WTC11 (cell line): Measurements from ENCODE around the gene ITFG1. TPM values are rescaled to one million over a fixed set of nuclear protein-coding genes. Genes with fewer than 3 reads are reported as not detected.

Experiments
- CREM ChIP-seq: sonication (generic); formaldehyde crosslinking; IDR thresholded peaks from 2 replicates; pipeline ENCODE4 v1.8.1; 2022; ENCODE audit warnings: mild to moderate bottlenecking, missing genetic modification reagents, moderate library complexity
- EMX1 ChIP-seq: fragments of 250-450 bp; sonication (Bioruptor Pico); IDR thresholded peaks from 2 replicates; pipeline ENCODE4 v1.8.0; 2021; ENCODE audit warnings: mild to moderate bottlenecking
- ETV6 ChIP-seq: sonication (generic); formaldehyde crosslinking; IDR thresholded peaks from 2 replicates; pipeline ENCODE4 v1.8.1; 2022; ENCODE audit warnings: mild to moderate bottlenecking, missing genetic modification reagents
- FOXK1 ChIP-seq: sonication (generic); formaldehyde crosslinking; IDR thresholded peaks from 2 replicates; pipeline ENCODE4 v1.8.0; 2022; ENCODE audit warnings: mild to moderate bottlenecking, moderate library complexity, missing genetic modification reagents
- GABPB1 ChIP-seq: sonication (generic); formaldehyde crosslinking; IDR thresholded peaks from 2 replicates; pipeline ENCODE4 v1.8.1; 2023; ENCODE audit warnings: mild to moderate bottlenecking, missing genetic modification reagents
- JAZF1 ChIP-seq: fragments of 250-450 bp; sonication (Bioruptor Pico); IDR thresholded peaks from 2 replicates; pipeline ENCODE4 v1.9.0; 2021; ENCODE audit warnings: moderate library complexity, mild to moderate bottlenecking, inconsistent platforms
- SMAD3 ChIP-seq: sonication (generic); formaldehyde crosslinking; IDR thresholded peaks from 2 replicates; pipeline ENCODE4 v1.8.0; 2022; ENCODE audit warnings: missing genetic modification reagents, mild to moderate bottlenecking, borderline replicate concordance
- TEAD1 ChIP-seq: sonication (generic); formaldehyde crosslinking; IDR thresholded peaks from 2 replicates; pipeline ENCODE4 v1.8.0; 2022; ENCODE audit warnings: mild to moderate bottlenecking, missing genetic modification reagents
- ZNF121 ChIP-seq: sonication (generic); formaldehyde crosslinking; IDR thresholded peaks from 2 replicates; pipeline ENCODE4 v1.8.0; 2023; ENCODE audit warnings: missing genetic modification reagents
- ZNF263 ChIP-seq: sonication (generic); formaldehyde crosslinking; IDR thresholded peaks from 2 replicates; pipeline ENCODE4 v1.8.1; 2022; ENCODE audit warnings: low read depth, mild to moderate bottlenecking, moderate library complexity, missing genetic modification reagents
- ZNF416 ChIP-seq: fragments of 250-450 bp; sonication (Bioruptor Pico); IDR thresholded peaks from 2 replicates; pipeline ENCODE4 v1.9.0; 2021; ENCODE audit warnings: mild to moderate bottlenecking, inconsistent platforms
- ZNF423 ChIP-seq: fragments of 250-450 bp; sonication (Bioruptor Pico); IDR thresholded peaks from 2 replicates; pipeline ENCODE4 v2.1.2; 2022; ENCODE audit warnings: mild to moderate bottlenecking, moderate library complexity
- total RNA-seq: library from RNA; stranded (reverse); gene quantifications from 3 replicates; pipeline ENCODE4 v1.2.3, GENCODE V29; 2021
- TF ChIP-seq, protein P1 (sequence below): sonication (generic); formaldehyde crosslinking; IDR thresholded peaks from 2 replicates; pipeline ENCODE4 v1.8.0; 2023; ENCODE audit warnings: missing genetic modification reagents
- TF ChIP-seq, protein P2 (sequence below): fragments of 250-450 bp; sonication (Bioruptor Pico); conservative IDR thresholded peaks from 2 replicates; pipeline ENCODE4 v1.9.0; 2021; ENCODE audit warnings: mild to moderate bottlenecking
- TF ChIP-seq, protein P3 (sequence below): sonication (generic); formaldehyde crosslinking; IDR thresholded peaks from 2 replicates; pipeline ENCODE4 v1.8.0; 2023; ENCODE audit warnings: mild to moderate bottlenecking, missing genetic modification reagents
- TF ChIP-seq, protein P4 (sequence below): sonication (generic); formaldehyde crosslinking; IDR thresholded peaks from 2 replicates; pipeline ENCODE4 v1.8.1; 2023; ENCODE audit warnings: mild to moderate bottlenecking, missing genetic modification reagents
- TF ChIP-seq, protein P5 (sequence below): fragments of 250-450 bp; sonication (Bioruptor Pico); IDR thresholded peaks from 2 replicates; pipeline ENCODE4 v1.9.0; 2021; ENCODE audit warnings: mild to moderate bottlenecking
- TF ChIP-seq, protein P6 (sequence below): sonication (generic); formaldehyde crosslinking; IDR thresholded peaks from 2 replicates; pipeline ENCODE4 v1.8.1; 2023; ENCODE audit warnings: mild to moderate bottlenecking, missing genetic modification reagents, moderate library complexity
- TF ChIP-seq, protein P7 (sequence below): sonication (generic); formaldehyde crosslinking; conservative IDR thresholded peaks from 2 replicates; pipeline ENCODE4 v1.8.1; 2023; ENCODE audit warnings: mild to moderate bottlenecking, low read depth, missing genetic modification reagents, moderate library complexity
- TF ChIP-seq, protein P8 (sequence below): sonication (generic); formaldehyde crosslinking; IDR thresholded peaks from 2 replicates; pipeline ENCODE4 v1.8.1; 2022; ENCODE audit warnings: mild to moderate bottlenecking, moderate library complexity, missing genetic modification reagents
- TF ChIP-seq, protein P9 (sequence below): sonication (generic); formaldehyde crosslinking; IDR thresholded peaks from 2 replicates; pipeline ENCODE4 v1.8.0; 2022; ENCODE audit warnings: missing genetic modification reagents

ITFG1 gene
- total RNA-seq, 1 experiment from 2014 or later, result 21.1 TPM

DNA sequence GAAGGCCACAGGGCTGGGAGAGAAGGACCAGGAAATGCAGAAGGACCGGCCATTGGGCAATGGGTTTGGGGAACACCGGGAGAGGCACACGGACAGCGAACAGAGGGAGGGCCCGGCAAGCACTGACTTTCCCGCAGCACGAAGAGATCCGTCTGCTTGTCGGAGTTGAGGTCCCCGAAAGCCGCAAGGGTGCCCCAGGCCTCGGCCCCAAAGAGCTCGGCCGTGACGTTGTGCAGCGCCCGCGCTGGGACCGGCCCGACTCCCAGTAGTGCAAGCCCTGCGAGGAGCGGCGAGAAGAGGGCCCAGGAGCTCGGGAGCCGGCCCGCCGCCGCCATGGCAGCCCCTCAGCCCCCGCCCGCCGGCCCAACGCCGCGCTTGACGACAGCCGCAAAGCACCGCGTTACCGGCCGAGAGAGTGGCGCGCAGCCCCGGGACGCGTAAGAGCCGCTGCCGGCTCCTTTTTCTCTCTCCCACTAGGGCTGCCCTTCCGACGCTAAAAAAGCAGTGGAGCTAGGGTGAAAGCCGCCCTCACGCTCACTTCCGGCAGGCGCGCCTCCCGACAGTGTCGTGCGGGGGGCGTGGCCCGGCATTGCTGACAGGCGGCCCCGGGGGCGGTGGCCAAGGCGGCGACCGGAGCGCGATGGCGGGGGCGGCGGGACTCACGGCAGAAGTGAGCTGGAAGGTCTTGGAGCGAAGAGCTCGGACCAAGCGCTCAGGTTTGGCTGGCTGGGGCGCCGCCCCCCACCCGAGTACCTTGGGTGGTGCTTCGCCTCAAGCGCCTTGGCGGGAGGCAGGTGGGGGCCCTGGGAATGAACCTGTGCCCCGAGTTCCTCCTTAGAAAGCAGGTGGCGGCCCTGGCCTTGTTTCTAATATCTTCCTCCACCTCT, at the start of gene ITFG1, which contains the start of gene PHKB (continued):
- TF ChIP-seq CREM (CRISPR knock-in tag) (no peak; the same call in 1 of the 2 replicates), JAZF1 (CRISPR knock-in tag) (no peak), ZNF121 (CRISPR knock-in tag) (no peak), TEAD1 (peak; percentile 11; the same call in 1 of the 2 replicates), ZNF416 (CRISPR knock-in tag) (no peak), ETV6 (CRISPR knock-in tag) (no peak), ZNF263 (CRISPR knock-in tag) (no peak), ZNF423 (CRISPR knock-in tag) (no peak), GABPB1 (CRISPR knock-in tag) (peak; percentile 30; the same call in 1 of the 2 replicates), SMAD3 (CRISPR knock-in tag) (no peak), FOXK1 (CRISPR knock-in tag) (peak; percentile 66), EMX1 (CRISPR knock-in tag) (no peak)
- TF ChIP-seq, protein P1, sequence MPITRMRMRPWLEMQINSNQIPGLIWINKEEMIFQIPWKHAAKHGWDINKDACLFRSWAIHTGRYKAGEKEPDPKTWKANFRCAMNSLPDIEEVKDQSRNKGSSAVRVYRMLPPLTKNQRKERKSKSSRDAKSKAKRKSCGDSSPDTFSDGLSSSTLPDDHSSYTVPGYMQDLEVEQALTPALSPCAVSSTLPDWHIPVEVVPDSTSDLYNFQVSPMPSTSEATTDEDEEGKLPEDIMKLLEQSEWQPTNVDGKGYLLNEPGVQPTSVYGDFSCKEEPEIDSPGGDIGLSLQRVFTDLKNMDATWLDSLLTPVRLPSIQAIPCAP (CRISPR knock-in tag), result no peak
- TF ChIP-seq, protein P2, sequence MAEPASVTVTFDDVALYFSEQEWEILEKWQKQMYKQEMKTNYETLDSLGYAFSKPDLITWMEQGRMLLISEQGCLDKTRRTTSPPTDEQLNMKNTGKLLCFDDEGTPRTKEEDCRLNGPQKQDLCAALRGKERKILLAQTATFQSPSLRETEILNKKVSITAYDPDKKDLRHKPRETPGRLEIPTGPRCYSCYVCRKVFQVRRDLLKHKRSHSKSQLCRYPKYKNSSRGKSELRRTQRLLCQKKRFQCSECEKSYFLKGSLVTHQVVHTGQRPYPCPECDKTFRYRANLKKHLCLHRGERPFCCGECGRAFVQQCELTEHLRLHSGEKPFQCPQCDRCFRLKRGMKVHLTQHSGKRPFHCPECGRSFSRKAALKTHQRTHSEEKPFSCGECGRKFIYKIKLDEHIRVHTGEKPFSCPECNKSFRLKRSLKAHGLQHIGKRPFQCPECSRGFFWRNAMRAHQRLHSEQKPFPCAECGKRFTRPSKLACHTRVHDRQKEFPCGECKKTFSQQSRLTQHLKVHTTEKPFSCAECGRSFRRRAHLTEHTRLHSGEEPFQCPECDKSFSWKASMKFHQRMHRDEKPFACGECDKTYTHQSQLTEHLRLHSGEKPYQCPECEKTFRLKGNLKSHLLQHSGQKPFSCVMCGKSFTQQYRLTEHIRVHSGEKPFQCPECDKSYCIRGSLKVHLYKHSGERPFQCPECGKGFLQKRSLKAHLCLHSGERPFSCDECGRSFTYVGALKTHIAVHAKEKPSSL (CRISPR knock-in tag), result no peak
- TF ChIP-seq, protein P3, sequence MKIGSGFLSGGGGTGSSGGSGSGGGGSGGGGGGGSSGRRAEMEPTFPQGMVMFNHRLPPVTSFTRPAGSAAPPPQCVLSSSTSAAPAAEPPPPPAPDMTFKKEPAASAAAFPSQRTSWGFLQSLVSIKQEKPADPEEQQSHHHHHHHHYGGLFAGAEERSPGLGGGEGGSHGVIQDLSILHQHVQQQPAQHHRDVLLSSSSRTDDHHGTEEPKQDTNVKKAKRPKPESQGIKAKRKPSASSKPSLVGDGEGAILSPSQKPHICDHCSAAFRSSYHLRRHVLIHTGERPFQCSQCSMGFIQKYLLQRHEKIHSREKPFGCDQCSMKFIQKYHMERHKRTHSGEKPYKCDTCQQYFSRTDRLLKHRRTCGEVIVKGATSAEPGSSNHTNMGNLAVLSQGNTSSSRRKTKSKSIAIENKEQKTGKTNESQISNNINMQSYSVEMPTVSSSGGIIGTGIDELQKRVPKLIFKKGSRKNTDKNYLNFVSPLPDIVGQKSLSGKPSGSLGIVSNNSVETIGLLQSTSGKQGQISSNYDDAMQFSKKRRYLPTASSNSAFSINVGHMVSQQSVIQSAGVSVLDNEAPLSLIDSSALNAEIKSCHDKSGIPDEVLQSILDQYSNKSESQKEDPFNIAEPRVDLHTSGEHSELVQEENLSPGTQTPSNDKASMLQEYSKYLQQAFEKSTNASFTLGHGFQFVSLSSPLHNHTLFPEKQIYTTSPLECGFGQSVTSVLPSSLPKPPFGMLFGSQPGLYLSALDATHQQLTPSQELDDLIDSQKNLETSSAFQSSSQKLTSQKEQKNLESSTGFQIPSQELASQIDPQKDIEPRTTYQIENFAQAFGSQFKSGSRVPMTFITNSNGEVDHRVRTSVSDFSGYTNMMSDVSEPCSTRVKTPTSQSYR (CRISPR knock-in tag), result no peak
- TF ChIP-seq, protein P4, sequence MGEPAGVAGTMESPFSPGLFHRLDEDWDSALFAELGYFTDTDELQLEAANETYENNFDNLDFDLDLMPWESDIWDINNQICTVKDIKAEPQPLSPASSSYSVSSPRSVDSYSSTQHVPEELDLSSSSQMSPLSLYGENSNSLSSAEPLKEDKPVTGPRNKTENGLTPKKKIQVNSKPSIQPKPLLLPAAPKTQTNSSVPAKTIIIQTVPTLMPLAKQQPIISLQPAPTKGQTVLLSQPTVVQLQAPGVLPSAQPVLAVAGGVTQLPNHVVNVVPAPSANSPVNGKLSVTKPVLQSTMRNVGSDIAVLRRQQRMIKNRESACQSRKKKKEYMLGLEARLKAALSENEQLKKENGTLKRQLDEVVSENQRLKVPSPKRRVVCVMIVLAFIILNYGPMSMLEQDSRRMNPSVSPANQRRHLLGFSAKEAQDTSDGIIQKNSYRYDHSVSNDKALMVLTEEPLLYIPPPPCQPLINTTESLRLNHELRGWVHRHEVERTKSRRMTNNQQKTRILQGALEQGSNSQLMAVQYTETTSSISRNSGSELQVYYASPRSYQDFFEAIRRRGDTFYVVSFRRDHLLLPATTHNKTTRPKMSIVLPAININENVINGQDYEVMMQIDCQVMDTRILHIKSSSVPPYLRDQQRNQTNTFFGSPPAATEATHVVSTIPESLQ, result no peak
- TF ChIP-seq, protein P5, sequence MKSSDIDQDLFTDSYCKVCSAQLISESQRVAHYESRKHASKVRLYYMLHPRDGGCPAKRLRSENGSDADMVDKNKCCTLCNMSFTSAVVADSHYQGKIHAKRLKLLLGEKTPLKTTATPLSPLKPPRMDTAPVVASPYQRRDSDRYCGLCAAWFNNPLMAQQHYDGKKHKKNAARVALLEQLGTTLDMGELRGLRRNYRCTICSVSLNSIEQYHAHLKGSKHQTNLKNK (CRISPR knock-in tag), result no peak
- TF ChIP-seq, protein P6, sequence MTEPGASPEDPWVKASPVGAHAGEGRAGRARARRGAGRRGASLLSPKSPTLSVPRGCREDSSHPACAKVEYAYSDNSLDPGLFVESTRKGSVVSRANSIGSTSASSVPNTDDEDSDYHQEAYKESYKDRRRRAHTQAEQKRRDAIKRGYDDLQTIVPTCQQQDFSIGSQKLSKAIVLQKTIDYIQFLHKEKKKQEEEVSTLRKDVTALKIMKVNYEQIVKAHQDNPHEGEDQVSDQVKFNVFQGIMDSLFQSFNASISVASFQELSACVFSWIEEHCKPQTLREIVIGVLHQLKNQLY (CRISPR knock-in tag), result no peak
- TF ChIP-seq, protein P7, sequence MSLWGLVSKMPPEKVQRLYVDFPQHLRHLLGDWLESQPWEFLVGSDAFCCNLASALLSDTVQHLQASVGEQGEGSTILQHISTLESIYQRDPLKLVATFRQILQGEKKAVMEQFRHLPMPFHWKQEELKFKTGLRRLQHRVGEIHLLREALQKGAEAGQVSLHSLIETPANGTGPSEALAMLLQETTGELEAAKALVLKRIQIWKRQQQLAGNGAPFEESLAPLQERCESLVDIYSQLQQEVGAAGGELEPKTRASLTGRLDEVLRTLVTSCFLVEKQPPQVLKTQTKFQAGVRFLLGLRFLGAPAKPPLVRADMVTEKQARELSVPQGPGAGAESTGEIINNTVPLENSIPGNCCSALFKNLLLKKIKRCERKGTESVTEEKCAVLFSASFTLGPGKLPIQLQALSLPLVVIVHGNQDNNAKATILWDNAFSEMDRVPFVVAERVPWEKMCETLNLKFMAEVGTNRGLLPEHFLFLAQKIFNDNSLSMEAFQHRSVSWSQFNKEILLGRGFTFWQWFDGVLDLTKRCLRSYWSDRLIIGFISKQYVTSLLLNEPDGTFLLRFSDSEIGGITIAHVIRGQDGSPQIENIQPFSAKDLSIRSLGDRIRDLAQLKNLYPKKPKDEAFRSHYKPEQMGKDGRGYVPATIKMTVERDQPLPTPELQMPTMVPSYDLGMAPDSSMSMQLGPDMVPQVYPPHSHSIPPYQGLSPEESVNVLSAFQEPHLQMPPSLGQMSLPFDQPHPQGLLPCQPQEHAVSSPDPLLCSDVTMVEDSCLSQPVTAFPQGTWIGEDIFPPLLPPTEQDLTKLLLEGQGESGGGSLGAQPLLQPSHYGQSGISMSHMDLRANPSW, result no peak
- TF ChIP-seq, protein P8, sequence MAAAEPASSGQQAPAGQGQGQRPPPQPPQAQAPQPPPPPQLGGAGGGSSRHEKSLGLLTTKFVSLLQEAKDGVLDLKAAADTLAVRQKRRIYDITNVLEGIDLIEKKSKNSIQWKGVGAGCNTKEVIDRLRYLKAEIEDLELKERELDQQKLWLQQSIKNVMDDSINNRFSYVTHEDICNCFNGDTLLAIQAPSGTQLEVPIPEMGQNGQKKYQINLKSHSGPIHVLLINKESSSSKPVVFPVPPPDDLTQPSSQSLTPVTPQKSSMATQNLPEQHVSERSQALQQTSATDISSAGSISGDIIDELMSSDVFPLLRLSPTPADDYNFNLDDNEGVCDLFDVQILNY (CRISPR knock-in tag), result peak; percentile 33; the same call in 1 of the 2 replicates
- TF ChIP-seq, protein P9, sequence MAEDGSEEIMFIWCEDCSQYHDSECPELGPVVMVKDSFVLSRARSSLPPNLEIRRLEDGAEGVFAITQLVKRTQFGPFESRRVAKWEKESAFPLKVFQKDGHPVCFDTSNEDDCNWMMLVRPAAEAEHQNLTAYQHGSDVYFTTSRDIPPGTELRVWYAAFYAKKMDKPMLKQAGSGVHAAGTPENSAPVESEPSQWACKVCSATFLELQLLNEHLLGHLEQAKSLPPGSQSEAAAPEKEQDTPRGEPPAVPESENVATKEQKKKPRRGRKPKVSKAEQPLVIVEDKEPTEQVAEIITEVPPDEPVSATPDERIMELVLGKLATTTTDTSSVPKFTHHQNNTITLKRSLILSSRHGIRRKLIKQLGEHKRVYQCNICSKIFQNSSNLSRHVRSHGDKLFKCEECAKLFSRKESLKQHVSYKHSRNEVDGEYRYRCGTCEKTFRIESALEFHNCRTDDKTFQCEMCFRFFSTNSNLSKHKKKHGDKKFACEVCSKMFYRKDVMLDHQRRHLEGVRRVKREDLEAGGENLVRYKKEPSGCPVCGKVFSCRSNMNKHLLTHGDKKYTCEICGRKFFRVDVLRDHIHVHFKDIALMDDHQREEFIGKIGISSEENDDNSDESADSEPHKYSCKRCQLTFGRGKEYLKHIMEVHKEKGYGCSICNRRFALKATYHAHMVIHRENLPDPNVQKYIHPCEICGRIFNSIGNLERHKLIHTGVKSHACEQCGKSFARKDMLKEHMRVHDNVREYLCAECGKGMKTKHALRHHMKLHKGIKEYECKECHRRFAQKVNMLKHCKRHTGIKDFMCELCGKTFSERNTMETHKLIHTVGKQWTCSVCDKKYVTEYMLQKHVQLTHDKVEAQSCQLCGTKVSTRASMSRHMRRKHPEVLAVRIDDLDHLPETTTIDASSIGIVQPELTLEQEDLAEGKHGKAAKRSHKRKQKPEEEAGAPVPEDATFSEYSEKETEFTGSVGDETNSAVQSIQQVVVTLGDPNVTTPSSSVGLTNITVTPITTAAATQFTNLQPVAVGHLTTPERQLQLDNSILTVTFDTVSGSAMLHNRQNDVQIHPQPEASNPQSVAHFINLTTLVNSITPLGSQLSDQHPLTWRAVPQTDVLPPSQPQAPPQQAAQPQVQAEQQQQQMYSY (CRISPR knock-in tag), result no peak
